HG03097 (cell line): Measurements from ENCODE around the gene AADACL4.

Source experiments
- ATAC-seq: cut with Tn5 transposase; IDR thresholded peaks from one replicate; pipeline ENCODE4 v1.9.1; 2021; ENCODE audit not compliant: unreplicated experiment, low FRiP score

Gene AADACL4

DNA sequence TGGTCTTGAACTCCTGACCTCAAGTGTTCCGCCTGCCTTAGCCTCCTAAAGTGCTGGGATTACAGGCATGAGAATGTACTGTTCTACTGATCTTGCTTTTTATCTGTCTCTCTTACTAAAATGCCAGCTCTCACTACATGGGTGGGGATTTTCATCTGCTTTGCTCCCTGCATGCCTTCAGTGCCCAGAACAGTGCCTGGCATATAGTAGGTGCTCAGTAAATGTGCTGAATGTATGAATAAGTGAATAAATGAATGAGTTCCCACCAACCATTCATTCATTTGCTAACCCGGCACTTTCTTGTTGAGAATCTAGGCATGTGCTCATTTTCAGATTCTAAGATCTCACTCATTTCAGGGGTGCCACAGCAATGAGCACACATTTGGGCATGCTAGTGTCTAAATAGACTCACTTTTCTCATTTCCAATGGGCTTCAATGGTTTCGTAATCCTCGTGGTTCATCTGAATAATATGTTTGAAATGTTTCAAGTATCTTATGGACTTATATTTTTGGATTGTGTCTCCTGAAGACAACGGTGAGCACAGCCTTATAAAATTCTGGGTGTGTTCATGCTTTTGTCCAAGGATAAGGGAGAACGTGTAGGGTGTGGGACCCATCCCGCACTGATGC is 33.5 kb upstream of the AADACL4 start:
- ATAC-seq, result no peak

DNA sequence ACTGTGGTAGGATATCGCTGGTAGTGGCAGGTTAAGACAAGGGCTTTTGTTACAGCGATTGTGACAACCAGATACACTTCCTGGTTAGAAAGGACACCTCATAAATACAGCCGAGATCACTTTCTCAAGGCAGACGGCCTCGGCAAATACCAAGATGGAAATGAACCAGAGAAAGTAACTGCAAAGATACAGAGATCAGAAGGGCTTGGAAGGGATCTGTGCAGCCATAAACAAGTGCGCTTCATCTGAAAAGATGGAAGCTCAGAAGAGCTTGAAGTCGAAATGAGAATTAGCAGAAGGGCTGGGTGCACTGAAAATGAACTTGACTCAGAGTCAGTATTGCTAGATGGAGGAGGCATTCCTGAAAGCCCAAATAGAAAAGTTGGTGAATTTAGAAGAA is 32.9 kb upstream of the AADACL4 start:
- no peak for ATAC-seq

DNA sequence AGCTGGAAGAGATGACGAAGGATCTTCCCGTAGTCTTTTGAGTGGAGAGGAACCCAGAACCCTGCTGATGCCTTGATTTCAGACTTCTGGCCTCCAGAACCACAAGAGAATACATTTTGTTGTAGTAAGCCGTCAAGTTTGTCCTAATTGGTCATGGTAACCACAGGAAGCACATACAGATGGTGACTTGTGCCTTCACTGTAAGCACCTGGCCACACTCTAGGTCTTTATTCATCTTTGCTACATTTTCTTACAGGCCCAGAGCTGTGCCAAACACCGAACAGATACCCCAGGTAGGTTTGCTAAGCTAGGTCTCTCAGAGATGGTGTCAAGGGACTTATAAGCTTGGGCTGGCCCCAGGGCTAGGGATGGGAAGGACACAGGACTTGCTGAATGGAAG is 30.7 kb upstream of the AADACL4 start:
- no peak for ATAC-seq

DNA sequence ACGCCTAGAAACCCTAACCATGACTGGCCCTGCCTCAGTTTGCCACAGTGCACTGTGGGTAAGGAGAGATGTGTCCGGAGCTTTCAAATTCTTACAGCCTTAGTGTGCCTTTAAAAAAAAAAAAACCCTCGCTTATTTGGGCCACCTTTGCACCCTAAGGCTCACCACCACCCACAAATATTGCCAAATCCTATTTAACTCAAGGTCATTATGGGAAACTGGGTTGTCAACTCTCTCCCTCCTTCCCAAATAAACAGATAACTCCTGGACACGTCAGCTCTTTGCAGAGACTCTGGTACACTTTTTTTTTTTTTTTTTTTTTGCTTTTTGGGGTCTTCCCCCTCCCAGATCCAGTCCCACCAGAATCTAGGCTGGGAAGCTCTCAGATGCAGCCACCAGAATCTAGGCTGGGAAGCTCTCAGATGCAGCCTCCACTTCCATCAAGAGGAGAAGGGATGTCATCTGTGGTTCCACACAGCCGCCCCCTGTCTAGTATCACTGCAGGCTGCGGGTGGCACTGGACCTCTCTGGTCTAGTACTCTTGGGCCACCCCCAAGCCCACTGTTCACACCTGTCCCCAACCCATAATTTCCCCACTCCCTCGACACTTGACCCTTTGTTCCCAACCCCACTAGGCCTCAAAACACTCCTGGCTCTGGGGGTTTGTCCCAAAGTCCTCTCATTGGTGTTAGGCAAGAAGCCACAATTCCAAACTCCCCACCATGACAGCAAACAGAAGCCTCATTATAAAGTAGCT is 29.3 kb upstream of the AADACL4 start:
- no peak for ATAC-seq

DNA sequence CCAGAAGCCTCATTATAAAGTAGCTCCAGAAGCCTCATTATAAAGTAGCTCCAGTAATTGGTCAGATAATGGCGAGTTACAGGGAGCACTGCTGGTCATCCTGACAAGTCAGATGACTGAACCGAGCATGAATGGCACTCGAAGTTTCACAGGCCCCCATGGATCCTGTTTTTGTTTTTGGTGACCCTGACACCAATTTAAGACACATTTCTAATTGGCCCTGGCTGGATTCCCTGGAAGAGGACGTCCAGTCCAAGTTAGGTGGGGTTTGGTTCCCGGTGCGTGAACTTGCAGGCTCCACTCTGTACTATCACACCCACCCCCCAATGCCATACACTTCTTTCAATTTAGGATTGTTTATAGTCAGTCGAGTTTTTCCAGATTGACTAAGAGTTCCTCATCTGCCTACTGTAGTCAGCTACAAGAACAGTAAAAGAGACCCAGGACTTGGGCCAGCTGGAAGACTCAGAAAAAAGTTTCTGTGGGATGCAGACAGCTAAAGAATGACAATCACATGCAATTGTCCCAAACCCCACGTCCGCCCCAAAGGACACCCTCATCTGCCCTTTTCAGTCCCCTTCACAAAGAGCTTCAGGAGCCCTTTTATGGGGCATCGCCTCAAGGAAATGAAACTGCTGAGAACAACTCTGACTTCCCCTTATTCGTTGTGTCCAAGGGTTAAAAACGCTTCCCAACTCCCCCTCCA is 28.6 kb upstream of the AADACL4 start:
- ATAC-seq, result no peak

DNA sequence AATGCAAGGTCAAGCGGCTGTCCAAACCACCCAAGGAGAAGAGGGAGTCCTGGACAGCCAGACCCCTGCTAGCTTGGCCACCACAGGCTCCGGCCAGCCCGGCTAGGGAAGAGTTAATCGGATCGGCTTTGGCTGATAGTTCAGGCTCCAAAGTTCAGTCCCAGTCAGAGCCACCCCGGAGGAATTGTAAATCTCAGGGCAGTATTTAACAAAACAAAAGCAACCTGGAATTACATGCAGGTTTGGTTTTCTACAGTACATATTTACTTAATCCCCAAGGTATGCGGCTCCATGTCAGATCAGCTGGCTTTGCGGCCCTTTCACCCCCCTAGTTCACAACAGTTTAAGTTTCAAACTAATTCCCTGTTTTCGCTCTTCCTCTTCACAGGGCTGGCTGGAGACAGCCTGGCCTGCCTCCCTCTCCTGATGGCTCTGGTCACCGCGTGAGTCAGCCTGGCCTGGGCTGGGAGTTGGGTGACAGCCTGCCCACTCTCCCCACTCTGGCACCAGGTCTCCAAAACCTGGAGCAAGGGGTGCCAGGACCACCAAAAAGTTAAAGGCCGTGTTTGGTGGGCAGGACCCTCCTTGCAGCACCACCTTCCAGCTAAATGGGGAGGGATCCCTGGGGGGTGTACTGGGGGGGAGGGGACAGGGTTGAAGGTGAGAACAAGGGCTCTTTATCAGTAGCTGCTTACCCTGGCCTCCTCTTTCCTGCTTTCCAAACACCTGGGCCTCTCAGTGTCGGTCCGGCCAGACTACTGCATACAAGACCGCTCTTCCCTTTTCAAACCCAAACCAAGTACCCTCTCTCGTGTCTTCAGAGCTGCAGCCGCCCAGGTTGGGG is 27.8 kb upstream of the AADACL4 start:
- no peak for ATAC-seq

DNA sequence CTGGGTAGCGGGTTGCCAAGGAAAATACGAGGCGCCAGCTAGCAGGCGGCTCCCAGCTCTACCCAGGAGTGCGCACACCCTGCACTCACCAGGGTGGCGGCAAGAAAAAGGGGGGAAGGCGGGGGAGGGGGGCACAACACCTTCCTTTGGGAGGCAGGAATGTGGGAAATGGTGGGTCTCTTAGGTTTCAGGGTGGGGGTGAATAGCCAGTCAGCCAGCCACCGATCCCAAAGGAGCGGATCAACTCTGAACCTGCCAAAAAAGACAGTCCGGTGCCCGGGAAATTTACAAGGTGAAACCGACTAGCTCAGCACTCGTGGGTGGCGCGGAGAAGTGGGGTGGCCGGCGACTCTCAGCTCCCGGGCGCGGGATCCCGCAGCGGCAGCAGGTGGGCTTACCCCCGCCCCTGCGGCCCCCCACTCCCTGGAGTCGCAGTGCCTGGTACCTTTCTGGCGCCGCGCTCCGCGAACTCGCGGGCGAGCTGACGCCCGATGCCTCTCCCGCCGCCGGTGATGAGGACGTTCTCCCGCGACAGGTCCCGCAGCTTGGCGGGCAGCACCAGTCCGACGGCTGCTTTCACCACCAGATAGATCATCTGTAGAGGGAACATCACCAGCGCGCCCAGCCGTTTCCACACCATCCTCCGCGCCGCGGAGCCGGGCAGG is 27.0 kb upstream of the AADACL4 start:
- ATAC-seq, result no peak

DNA sequence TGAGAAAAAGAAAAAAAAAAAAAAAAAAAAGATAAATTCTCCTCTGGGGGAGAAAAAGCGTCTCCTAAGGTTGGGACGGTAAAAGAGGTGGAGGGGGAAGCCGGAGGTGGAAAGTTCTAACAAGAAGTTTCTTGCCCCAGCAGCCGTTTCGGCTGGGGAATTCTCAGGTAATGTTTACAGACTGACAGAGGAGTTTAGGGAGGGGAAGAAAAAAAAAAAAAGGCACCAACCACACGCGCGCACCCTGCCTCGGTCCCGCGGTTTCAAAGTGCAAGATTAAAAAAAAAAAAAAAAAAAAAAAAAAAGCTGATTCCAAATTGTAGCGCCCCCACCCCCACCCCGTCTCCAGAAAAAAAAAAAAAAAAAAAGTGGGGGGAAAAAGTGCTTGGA is 26.4 kb upstream of the AADACL4 start:
- no peak for ATAC-seq

DNA sequence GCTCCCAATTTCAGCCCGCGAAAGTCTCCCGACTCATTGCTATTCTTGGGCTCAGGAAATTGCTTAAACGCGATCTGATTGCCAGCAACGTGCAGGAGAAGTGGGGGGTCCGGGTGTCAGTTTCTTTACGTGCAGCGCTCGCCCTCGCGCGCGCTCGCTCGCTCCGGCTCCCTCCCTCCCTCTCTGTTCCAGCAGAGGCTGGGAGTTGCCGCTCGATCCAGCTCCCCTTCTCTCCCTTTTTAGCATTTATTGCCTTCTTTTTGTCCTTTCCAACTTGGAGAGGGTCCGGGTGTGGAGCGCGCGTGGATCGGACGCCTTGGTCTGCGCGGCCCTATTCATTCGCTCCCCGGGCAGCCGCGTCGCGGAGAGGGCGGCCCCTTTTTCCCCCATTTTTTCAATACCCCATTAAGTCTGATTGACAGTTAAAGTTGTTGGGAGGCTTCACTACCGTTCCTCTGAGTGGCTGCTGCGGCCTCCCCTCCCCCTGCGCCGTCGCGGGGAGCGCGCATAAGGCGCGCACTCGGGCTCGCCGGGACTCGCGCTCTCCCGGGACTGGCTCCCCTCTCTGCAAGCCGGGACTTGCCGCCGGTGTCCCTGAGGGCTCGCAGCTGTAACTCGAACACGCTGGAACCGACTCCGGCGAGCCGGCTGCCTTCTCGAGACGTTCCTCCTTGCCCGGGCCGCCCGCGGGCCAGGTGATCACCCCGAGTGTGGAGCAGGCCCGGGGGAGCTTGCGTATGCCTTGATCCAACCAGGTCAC is 25.8 kb upstream of the AADACL4 start, which contains the start of gene DHRS3:
TSS of gene DHRS3 (minus strand) at position 310 of the 760 bp plus-strand sequence. CDS start 862 bp downstream, outside the sequence.
- ATAC-seq, result no peak

DNA sequence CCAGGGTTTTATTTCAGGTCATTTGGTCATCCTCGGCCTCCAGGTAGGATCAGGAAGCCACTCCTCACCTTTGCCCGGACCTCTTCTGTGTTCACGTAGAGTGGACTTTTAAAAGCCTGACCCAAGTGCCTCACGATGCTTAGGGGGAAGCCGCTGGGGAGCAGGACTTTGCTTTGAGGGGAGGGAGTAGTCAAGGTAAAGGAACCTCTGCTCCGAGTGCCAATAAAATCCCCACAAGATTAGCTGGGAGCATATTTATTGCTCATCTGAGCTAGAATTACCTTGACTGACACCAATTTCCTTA is 25.3 kb upstream of the AADACL4 start:
- ATAC-seq, result no peak

DNA sequence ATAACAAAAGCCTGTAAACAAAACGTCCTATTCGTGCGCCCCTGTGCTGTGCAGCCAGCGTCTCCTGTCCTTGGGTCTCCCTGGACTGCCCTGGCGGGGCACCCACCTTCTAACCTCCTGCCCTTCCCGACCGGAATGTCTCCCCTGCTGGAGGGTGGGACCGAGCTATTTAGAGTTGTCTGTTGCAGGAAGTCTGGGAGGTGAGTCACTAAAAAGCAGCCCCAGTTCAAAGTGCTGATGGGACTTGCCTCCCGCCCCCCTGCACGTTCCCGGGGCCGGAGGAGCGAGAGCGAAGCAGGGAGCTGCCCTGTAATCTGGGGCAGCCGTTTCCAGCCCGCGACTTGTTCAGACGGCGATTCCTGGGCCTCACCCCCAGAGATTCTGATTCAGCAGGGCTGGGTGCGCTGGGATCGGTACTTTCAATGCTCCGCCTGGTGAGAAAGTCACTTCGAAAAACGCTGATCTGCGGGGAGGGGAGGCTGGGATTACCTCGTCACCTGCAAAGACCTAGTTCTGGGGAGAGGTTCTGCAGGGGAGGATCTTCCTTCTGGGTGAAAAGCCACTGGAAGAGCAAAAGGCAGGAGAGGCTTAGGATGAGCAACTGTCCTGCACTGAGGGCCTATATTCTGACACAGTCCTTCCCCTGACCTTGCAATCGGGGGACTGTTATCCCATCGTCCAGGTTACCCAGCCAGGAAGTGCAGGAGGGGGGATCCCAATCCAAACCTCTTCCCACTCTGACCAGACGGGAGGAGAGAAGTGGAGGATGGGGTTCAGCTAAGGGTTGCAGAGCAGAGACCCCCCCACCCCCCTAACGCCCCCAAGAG is 24.7 kb upstream of the AADACL4 start:
- ATAC-seq, result no peak

DNA sequence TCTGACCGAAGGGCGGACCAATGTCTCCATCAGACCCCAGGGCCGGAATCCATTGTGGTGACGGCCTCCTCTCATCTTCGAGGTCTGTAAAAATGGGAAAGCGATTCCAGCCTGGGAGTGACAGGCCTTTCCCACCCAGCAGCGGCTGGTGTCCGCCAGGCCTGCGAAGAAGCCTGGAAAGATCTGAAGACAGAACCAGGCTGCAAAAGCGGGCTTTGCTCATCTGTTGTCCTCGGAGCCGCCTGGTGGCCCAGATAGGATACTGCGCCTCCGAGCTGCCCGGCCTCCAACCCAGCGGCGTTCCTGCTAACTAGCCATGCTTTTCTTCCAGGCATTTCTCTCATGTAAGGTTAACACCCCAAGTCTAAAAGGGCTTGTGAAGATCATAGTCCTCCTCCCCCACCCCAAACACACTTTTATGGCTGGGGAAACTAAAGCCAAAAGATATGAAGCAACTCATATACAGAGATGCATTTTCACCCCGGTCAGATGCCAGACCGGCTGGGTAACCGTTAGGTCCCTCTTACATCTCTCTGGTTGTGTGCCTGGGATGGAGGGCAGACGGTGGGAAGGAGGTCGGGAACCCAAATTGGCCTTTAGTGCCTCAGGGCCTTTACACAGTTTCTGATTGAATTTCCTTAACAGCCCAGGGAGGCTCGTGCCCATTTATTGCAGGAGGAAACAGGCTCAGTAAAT is 23.9 kb upstream of the AADACL4 start:
- no peak for ATAC-seq

DNA sequence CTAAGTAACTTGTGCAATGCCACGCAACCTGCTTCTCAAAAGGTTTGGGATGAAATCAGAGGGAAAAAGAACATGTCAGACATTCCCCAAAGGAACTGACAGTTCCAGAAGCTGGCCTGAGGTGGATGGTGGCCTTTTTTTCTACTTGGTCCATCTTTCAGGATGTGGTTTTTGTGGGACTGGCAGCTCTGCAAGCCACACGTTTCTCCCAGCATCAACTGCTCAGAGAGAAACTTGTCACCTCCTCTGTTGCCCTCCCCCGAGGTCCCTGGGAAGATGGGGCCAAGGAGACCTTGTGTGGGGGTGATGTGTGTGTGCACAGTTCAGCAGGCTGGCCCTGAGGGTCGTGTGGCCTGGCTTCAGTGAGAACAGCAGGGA is 23.4 kb upstream of the AADACL4 start:
- ATAC-seq, result no peak

DNA sequence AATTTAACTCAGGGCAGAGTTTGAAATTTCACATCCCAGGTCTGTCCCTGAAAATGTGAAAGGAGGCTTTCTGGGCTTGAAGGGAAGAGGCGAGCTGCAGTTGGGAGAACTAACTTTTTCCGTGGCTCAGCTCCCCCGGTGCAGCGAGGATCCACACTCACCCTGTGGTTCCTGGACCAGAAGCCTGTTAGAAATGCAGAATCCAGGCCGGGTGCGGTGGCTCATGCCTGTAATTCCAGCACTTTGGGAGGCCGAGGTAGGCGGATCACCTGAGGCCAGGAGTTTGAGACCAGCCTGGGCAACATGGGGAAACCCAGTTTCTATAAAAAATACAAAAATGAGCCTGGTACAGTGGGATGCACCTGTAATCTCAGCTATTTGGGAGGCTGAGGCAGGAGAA is 23.0 kb upstream of the AADACL4 start:
- ATAC-seq, result no peak

DNA sequence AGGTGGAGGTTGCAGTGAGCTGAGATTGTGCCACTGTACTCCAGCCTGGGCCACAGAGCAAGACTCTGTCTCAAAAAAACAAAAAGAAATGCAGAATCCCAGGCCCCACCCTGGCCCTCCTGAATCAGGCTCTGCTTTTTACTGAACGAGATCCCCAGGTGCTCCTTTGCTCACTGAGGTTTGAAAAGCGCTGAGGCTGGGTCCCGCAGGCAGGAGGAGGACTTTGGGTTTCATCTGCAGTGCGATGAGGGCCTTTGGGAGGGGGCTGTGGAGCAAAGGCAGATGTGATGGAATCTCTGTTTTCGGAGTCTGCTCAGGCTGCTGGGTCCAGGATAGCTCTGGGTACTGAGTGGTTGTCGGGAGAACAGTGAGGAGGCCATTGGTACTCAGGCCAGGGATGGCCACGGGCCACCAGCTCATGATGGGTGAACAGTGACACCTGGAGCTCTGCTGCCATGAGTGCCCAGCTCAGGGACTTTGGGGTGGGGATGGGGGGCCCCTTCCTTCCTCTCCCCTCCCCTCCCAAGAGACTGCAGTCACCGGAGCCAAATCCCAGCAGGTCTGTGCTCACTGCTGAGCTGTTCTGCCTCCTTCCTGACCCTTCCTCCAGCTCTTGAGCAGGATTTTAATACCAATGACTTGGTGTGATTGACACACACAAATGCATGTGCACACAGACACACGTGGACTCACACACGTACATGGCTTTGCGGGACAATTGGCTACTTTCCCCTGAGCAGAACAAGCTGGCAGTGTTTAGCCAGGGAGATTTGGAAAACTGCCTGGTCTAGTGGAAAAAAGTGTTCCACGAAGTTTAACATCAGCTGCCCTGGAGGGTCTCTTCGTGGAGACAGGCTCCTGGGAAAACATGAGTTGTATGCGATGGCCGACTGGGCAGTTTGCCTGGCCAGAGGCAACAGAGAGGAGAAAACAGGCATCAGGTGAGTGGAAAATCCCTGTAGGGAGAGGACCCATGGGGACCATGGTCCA is 22.2 kb upstream of the AADACL4 start:
- ATAC-seq, result no peak

DNA sequence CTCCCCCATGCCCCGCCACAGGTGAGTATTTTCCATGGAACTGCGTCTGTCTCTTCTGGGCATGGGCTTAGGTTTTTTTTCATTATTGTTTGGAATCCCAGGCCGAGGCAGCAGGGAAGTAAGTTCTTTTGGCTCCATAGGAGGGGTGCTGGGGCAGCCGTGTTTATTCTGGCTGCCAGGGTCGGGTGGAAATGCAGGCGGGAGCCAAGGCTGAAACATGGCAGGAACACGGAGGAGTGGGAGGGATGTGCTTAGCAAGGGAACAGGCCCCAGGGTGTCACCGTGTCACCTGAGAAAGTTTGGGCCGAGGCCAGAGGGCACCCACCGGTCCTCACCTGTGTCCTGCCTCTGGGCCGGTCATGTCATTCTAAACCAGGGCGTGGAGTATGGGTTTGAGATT is 21.4 kb upstream of the AADACL4 start:
- ATAC-seq, result no peak

DNA sequence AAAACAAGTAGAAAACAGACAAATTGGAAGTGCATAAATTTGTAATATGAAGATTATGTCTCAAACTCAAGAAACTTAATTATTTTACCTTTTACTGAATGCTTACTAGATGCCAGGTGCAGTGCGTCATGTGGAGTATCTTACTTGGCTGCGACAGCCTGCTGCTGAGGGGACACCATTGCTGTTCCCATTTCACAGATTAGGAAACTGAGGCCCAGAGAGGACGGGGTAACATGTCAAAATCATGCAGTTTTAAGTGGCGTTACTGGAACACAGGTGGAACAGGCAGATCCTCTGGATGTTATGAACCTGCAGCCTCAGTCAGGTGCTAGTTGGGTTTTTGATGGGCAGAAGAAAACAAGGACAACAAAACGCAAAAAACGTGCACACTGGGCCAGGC is 18.6 kb upstream of the AADACL4 start:
- no peak for ATAC-seq
